Endothelial cell of umbilical vein (primary cell): Measurements from ENCODE around the gene SLC25A2. TPM values are rescaled to one million over a fixed set of nuclear protein-coding genes. Genes with fewer than 3 reads are reported as not detected.

Source experiments
- BruUV-seq: library from RNA; stranded (reverse); fragments of 400-500 nt; replicated peaks from 2 replicates; lab custom pipeline; 2021; lab: Mats Ljungman, UMichigan
- CTCF ChIA-PET: fragments of 300-600, 350-600 bp; sonication (Branson Sonifier 250); formaldehyde crosslinking; loops from one replicate; lab custom pipeline; 2021; ENCODE audit warnings: antibody characterized with exemption, inconsistent platforms; lab: Charles Lee
- POLR2A ChIA-PET: fragments of 300-600, 350-600 bp; sonication (Branson Sonifier 250); formaldehyde crosslinking; loops from one replicate; lab custom pipeline; 2021; ENCODE audit warnings: antibody characterized with exemption, inconsistent platforms; lab: Charles Lee
- DNase-seq: peaks from one replicate; pipeline ENCODE4 v3.0.0-alpha.2; 2011; ENCODE audit warnings: low read depth, low spot score
- FAIRE-seq: peaks from 2 replicates; lab custom pipeline; 2011; peaks lifted over from hg19 to GRCh38; lab: Jason Lieb, UNC
- H2AFZ ChIP-seq: 2 replicates; pipeline ENCODE4 v1.6.0; 2012; ENCODE audit warnings: low read depth, low read length, control low read depth, inconsistent platforms
- H3K27ac ChIP-seq: 2 replicates; pipeline ENCODE4 v1.5.1; 2011; ENCODE audit warnings: low read depth, mild to moderate bottlenecking, control low read depth, low read length, moderate library complexity; ENCODE audit not compliant: insufficient read depth
- H3K27me3 ChIP-seq, 2 experiments: 2 replicates each; pipeline versions ENCODE4 v1.6.0 to v1.6.1; 2011; ENCODE audit warnings: low read length in 2 of 2, mixed read lengths in 1 of 2; ENCODE audit not compliant: control insufficient read depth in 2 of 2, insufficient read depth in 2 of 2
- H3K36me3 ChIP-seq, 2 experiments: 2 replicates in 1 of 2; 3 replicates in 1 of 2; pipeline ENCODE4 v1.5.1; 2011; ENCODE audit warnings: low read length in 2 of 2, mild to moderate bottlenecking in 1 of 2, moderate library complexity in 1 of 2; ENCODE audit not compliant: control insufficient read depth in 2 of 2, insufficient read depth in 2 of 2; ENCODE audit errors: extremely low read depth in 1 of 2
- H3K4me1 ChIP-seq: 3 replicates; pipeline ENCODE4 v1.5.1; 2011; ENCODE audit warnings: mild to moderate bottlenecking, low read length; ENCODE audit not compliant: control insufficient read depth, insufficient read depth; ENCODE audit errors: extremely low read depth
- H3K4me2 ChIP-seq: 2 replicates; pipeline ENCODE4 v1.6.1; 2011; ENCODE audit warnings: low read length, control low read depth, mixed read lengths; ENCODE audit not compliant: insufficient read depth
- H3K4me3 ChIP-seq, 3 experiments: fragments of 200-600 bp in 1 of 3; sonication (generic), shearing (Covaris generic) in 1 of 3; replicated peaks in 1 of 3; 2 replicates each; pipeline ENCODE4 v1.5.1; 2011 to 2016; ENCODE audit warnings: control low read depth in 3 of 3, low read length in 3 of 3, mild to moderate bottlenecking in 2 of 3, inconsistent platforms in 1 of 3, low read depth in 1 of 3, moderate library complexity in 1 of 3; ENCODE audit not compliant: insufficient read depth in 1 of 3
- H3K79me2 ChIP-seq: 2 replicates; pipeline ENCODE4 v1.6.0; 2012; ENCODE audit warnings: low read length, inconsistent platforms; ENCODE audit not compliant: control insufficient read depth, insufficient read depth
- H3K9ac ChIP-seq: replicated peaks from 2 replicates; pipeline ENCODE3; 2011; ENCODE audit warnings: low read length, control low read depth; ENCODE audit not compliant: insufficient read depth; ENCODE audit errors: extremely low read depth
- H3K9me1 ChIP-seq: replicated peaks from 3 replicates; pipeline ENCODE4 v1.6.0; 2011; ENCODE audit warnings: mild to moderate bottlenecking, low read length; ENCODE audit not compliant: control insufficient read depth, insufficient read depth; ENCODE audit errors: extremely low read depth
- H3K9me3 ChIP-seq: replicated peaks from 2 replicates; pipeline ENCODE4 v1.5.1; 2012; ENCODE audit warnings: low read length, inconsistent platforms; ENCODE audit not compliant: control insufficient read depth, insufficient read depth
- H4K20me1 ChIP-seq: replicated peaks from 2 replicates; pipeline ENCODE3; 2011; ENCODE audit warnings: mild to moderate bottlenecking, low read length; ENCODE audit not compliant: control insufficient read depth, insufficient read depth; ENCODE audit errors: extremely low read depth
- EZH2 ChIP-seq: IDR thresholded peaks from 2 replicates; pipeline ENCODE4 v1.6.1; 2012; ENCODE audit warnings: borderline replicate concordance, low read depth, mild to moderate bottlenecking, moderate library complexity, low read length, inconsistent platforms; ENCODE audit not compliant: severe bottlenecking
- FOS ChIP-seq: IDR thresholded peaks from 2 replicates; pipeline ENCODE4 v1.6.1; 2011; ENCODE audit warnings: mild to moderate bottlenecking, low read length, moderate library complexity, borderline replicate concordance; ENCODE audit not compliant: insufficient read depth
- GATA2 ChIP-seq: IDR thresholded peaks from 2 replicates; pipeline ENCODE4 v1.7.0; 2011; ENCODE audit warnings: low read depth, mild to moderate bottlenecking, moderate library complexity, mixed read lengths, low read length; ENCODE audit not compliant: insufficient read length, insufficient read depth
- JUN ChIP-seq: IDR thresholded peaks from 2 replicates; pipeline ENCODE4 v1.6.1; 2011; ENCODE audit warnings: borderline replicate concordance, low read depth; ENCODE audit not compliant: insufficient read length, insufficient read depth
- MYC ChIP-seq: IDR thresholded peaks from one replicate; pipeline ENCODE4 v1.6.1; 2011; ENCODE audit warnings: mild to moderate bottlenecking, low read depth, low read length
- POLR2A ChIP-seq: IDR thresholded peaks from 2 replicates; pipeline ENCODE4 v1.6.1; 2012; ENCODE audit warnings: low read depth, mild to moderate bottlenecking, control low read depth, low read length
- POLR2AphosphoS5 ChIP-seq: IDR thresholded peaks from 2 replicates; pipeline ENCODE4 v1.6.1; 2012; ENCODE audit warnings: low read depth, mild to moderate bottlenecking, control low read depth, low read length, moderate library complexity; ENCODE audit not compliant: insufficient read depth
- dilution Hi-C: fragments of 300-500 bp; cut with MboI; formaldehyde crosslinking; loops from one replicate; pipeline ENCODE4 v1.15.0; 2019; ENCODE audit warnings: low sequenced_read_pairs; ENCODE audit not compliant: extremely low pct_ligation_motif_present
- intact Hi-C: fragments of 100-400 bp; cut with micrococcal nuclease; formaldehyde crosslinking; loops from one replicate; pipeline ENCODE4 v1.10.0; 2022
- polyA plus RNA-seq, 4 experiments: library from polyadenylated mRNA; depleted of rRNA in 3 of 4; stranded (reverse) in 3 of 4; unstranded in 1 of 4; fragments of >200 nt; gene quantifications; 2 replicates each; pipeline versions ENCODE4 v1.2.1 to v1.2.3, GENCODE V29; 2011 to 2012; ENCODE audit warnings: missing spikeins in 1 of 4
- total RNA-seq: library from RNA; stranded (reverse); gene quantifications from 2 replicates; pipeline ENCODE4 v1.2.3, GENCODE V29; 2021
- TF ChIP-seq, protein P1 (sequence below), 2 donors: IDR thresholded peaks; 1 replicate in 1 of 2; 2 replicates in 1 of 2; pipeline ENCODE4 v1.5.1; 2011; ENCODE audit warnings: low read length in 2 of 2, mild to moderate bottlenecking in 2 of 2, moderate library complexity in 2 of 2, control low read depth in 1 of 2, inconsistent platforms in 1 of 2, low read depth in 1 of 2; ENCODE audit not compliant: insufficient read depth in 1 of 2; ENCODE audit errors: extremely low read depth in 1 of 2
- TF ChIP-seq, protein P2 (sequence below): IDR thresholded peaks from 2 replicates; pipeline ENCODE4 v1.6.1; 2011; ENCODE audit not compliant: insufficient read depth, insufficient read length

The SLC25A2 gene
- total and polyA plus RNA-seq, 2 donors (not counting 3 experiments of a cell fraction or from before 2014, with no cell fraction given), result 0.46 TPM; not detected in 1

DNA sequence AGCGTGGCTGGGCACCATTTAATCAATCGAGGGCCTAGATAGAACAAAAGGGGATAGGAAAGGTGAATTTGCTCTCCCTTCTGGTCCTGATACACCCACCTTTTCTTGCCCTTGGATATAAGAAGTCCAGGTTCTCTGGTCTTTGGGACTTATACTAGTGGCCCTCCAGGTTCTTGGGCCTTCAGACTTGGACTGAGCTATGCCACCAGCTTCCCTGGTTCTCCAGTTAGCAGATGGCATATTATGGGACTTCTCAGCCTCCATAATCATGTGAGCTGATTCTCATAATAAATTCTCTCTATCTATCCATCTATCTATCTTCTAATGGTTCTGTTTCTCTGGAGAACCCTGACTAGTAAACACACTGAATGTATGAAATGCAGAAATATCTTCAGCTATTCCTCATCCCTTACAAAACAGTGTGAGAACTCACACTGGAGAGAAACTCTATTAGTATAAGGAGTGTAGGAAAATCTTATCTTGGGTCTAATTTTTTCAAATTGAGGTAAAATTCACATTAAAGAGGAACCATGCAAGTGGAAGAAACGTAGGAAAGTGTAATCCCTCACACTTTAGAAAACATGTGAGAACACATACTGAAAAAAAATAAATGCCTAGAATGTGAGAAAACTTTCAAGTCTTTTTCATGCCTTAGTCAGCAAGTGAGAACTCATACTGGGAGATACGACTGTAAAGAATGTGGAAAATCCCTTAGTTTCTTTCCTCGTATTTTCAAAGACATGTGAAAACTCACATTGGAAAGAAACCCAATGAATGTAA, 43.2 kb downstream of the SLC25A2 start:
- Histone ChIP-seq H3K27ac (no peak overlapping the region), H3K9me1 (no peaks in the 10 kb centered on the region), H2AFZ (no peak overlapping the region), H3K79me2 (no peaks in the 10 kb centered on the region), H3K9me3 (peaks cover 6% of the 10 kb centered on the region), H3K36me3 (no peaks in the 10 kb centered on the region), H3K4me1 (no peaks in the 10 kb centered on the region), H3K4me3 (no peak overlapping the region), H4K20me1 (no peaks in the 10 kb centered on the region), H3K4me2 (no peak overlapping the region), H3K9ac (no peak overlapping the region), H3K27me3 (no peaks in the 10 kb centered on the region)
- ChIA-PET POLR2A (no interaction called here), CTCF (no interaction called here)
- FAIRE-seq (no peak), DNase-seq (peak; percentile 8)
- intact Hi-C loops, result no loop called here
- BruUV-seq, result no TSS peak
- TF ChIP-seq POLR2A, result no peak
- no peak for TF ChIP-seq JUN
- TF ChIP-seq, protein P1, sequence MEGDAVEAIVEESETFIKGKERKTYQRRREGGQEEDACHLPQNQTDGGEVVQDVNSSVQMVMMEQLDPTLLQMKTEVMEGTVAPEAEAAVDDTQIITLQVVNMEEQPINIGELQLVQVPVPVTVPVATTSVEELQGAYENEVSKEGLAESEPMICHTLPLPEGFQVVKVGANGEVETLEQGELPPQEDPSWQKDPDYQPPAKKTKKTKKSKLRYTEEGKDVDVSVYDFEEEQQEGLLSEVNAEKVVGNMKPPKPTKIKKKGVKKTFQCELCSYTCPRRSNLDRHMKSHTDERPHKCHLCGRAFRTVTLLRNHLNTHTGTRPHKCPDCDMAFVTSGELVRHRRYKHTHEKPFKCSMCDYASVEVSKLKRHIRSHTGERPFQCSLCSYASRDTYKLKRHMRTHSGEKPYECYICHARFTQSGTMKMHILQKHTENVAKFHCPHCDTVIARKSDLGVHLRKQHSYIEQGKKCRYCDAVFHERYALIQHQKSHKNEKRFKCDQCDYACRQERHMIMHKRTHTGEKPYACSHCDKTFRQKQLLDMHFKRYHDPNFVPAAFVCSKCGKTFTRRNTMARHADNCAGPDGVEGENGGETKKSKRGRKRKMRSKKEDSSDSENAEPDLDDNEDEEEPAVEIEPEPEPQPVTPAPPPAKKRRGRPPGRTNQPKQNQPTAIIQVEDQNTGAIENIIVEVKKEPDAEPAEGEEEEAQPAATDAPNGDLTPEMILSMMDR (IDR thresholded peaks at IDR 0.05; ENCODE audit: extremely low read depth in 1 of 2, insufficient read depth in 1 of 2, low read depth in 1 of 2, low read length in 2 of 2), result no peak
- TF ChIP-seq, protein P2, sequence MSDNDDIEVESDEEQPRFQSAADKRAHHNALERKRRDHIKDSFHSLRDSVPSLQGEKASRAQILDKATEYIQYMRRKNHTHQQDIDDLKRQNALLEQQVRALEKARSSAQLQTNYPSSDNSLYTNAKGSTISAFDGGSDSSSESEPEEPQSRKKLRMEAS, result no peak
- no peak for TF ChIP-seq MYC
- no peak for TF ChIP-seq GATA2
- TF ChIP-seq POLR2AphosphoS5, result no peak
- TF ChIP-seq FOS, result no peak
- TF ChIP-seq EZH2, result no peak
- dilution Hi-C loops, result no loop called here
